ENCODE measurements around the gene KAZN. TPM values are rescaled to one million over a fixed set of nuclear protein-coding genes. Genes with fewer than 3 reads are reported as not detected.

KAZN gene
- total and polyA plus RNA-seq, 8 donors, result 1.2 to 50.7 (median 6.8) TPM

GRCh38 chr1:14761291-14762153 lies 163.0 kb downstream of the KAZN start:
- peaks cover 0 to 13% (median 4%) of the 10 kb centered on the region in 3 donors for H3K27me3 ChIP-seq
- H3K4me3 ChIP-seq, result no peak overlapping the region
- WGBS, 5 donors, result 60 to 72% (median 65%) methylated on average over 9 of the region's 9 CpGs
- no peak for DNase-seq
- peaks cover 0 to 7% (median 0%) of the 10 kb centered on the region in 4 donors for H3K4me1 ChIP-seq
- no peak for TF ChIP-seq POLR2AphosphoS5 (IDR thresholded peaks at IDR 0.05)
- no peaks in the 10 kb centered on the region for H3K9me3 ChIP-seq
- H3K36me3 ChIP-seq, result no peaks in the 10 kb centered on the region
- no peak overlapping the region for H3K27ac ChIP-seq
- intact Hi-C loops (cut with DNase I; ENCODE audit: low total_unique reads), result no loop called here

GRCh38 chr1:14763977-14764376 lies 165.5 kb downstream of the KAZN start:
- no peak overlapping the region for H3K27ac ChIP-seq
- no peaks in the 10 kb centered on the region for H3K4me1 ChIP-seq
- no peaks in the 10 kb centered on the region for H3K36me3 ChIP-seq
- peaks cover 0 to 13% (median 4%) of the 10 kb centered on the region in 3 donors for H3K27me3 ChIP-seq
- no peak overlapping the region for H3K4me3 ChIP-seq
- DNase-seq, result no peak
- 65 to 88% (median 77%) methylated on average over 7 of the region's 7 CpGs for WGBS, 5 donors
- H3K9me3 ChIP-seq, result no peaks in the 10 kb centered on the region
- TF ChIP-seq CTCF (IDR thresholded peaks at IDR 0.05) (no peak), POLR2AphosphoS5 (IDR thresholded peaks at IDR 0.05) (no peak), EP300 (IDR thresholded peaks at IDR 0.05) (no peak), POLR2A (IDR thresholded peaks at IDR 0.05) (no peak)
- intact Hi-C loops (cut with DNase I; ENCODE audit: low total_unique reads), result no loop called here

- H3K9me3 ChIP-seq, result no peaks in the 10 kb centered on the region
- no peak for DNase-seq
- TF ChIP-seq EP300 (IDR thresholded peaks at IDR 0.05) (no peak), POLR2A (IDR thresholded peaks at IDR 0.05) (no peak), POLR2AphosphoS5 (IDR thresholded peaks at IDR 0.05) (no peak), CTCF (IDR thresholded peaks at IDR 0.05) (no peak)
- peaks cover 0 to 9% (median 4%) of the 10 kb centered on the region in 3 donors for H3K27me3 ChIP-seq
- H3K27ac ChIP-seq, result no peak overlapping the region
- WGBS, 5 donors, result 85 to 93% (median 86%) methylated on average over 8 of the region's 8 CpGs
- intact Hi-C loops (cut with DNase I; ENCODE audit: low total_unique reads), result no loop called here
- no peaks in the 10 kb centered on the region for H3K36me3 ChIP-seq
- no peaks in the 10 kb centered on the region for H3K4me1 ChIP-seq
- no peak overlapping the region for H3K4me3 ChIP-seq
These were observed 167.3 kb downstream of the KAZN start for GRCh38 chr1:14765773-14766172.

GRCh38 chr1:14767075-14767474 lies 168.6 kb downstream of the KAZN start:
- H3K27ac ChIP-seq, result no peak overlapping the region
- H3K27me3 ChIP-seq, result peaks cover 0 to 4% (median 0%) of the 10 kb centered on the region in 3 donors
- no peaks in the 10 kb centered on the region for H3K36me3 ChIP-seq
- no peak for TF ChIP-seq EP300 (IDR thresholded peaks at IDR 0.05)
- no peak for TF ChIP-seq CTCF (IDR thresholded peaks at IDR 0.05)
- no peak for TF ChIP-seq POLR2A (IDR thresholded peaks at IDR 0.05)
- no peak for TF ChIP-seq POLR2AphosphoS5 (IDR thresholded peaks at IDR 0.05)
- no peaks in the 10 kb centered on the region for H3K9me3 ChIP-seq
- 53 to 68% (median 62%) methylated on average over 5 of the region's 5 CpGs for WGBS, 5 donors
- intact Hi-C loops (cut with DNase I; ENCODE audit: low total_unique reads), result no loop called here
- H3K4me3 ChIP-seq, result no peak overlapping the region
- no peaks in the 10 kb centered on the region for H3K4me1 ChIP-seq
- DNase-seq, result no peak
